CD14-positive monocyte (primary cell): Measurements from ENCODE around the gene SOCS1. TPM values are rescaled to one million over a fixed set of nuclear protein-coding genes. Genes with fewer than 3 reads are reported as not detected.

Experiments
- DNase-seq, 3 donors: peaks; one replicate each; pipeline ENCODE4 v3.0.0-alpha.2; 2011 to 2022
- H2AFZ ChIP-seq: 2 replicates; pipeline ENCODE4 v1.6.0; 2012; ENCODE audit warnings: mild to moderate bottlenecking, low read depth, low read length, inconsistent platforms; ENCODE audit not compliant: insufficient read depth, poor library complexity, severe bottlenecking
- H3K27ac ChIP-seq, 2 donors: 1 replicate in 1 of 2; 2 replicates in 1 of 2; pipeline ENCODE4 v1.5.1; 2012 to 2013; ENCODE audit warnings: low read length in 2 of 2, control low read depth in 1 of 2, inconsistent platforms in 1 of 2, low read depth in 1 of 2, mild to moderate bottlenecking in 1 of 2
- H3K27me3 ChIP-seq, 2 donors: one replicate each; pipeline versions ENCODE4 v1.6.0 to v1.6.1; 2011 to 2013; ENCODE audit warnings: low read length in 2 of 2; ENCODE audit not compliant: control insufficient read depth in 2 of 2, insufficient read depth in 2 of 2
- H3K36me3 ChIP-seq, 2 donors: replicated peaks in 1 of 2; 1 replicate in 1 of 2; 2 replicates in 1 of 2; pipeline versions ENCODE4 v1.5.1 to v1.6.1; 2012 to 2013; ENCODE audit warnings: low read length in 2 of 2, control low read depth in 1 of 2, inconsistent platforms in 1 of 2, mild to moderate bottlenecking in 1 of 2; ENCODE audit not compliant: insufficient read depth in 2 of 2, control insufficient read depth in 1 of 2
- H3K4me1 ChIP-seq, 2 donors: 1 replicate in 1 of 2; 2 replicates in 1 of 2; pipeline versions ENCODE4 v1.5.1 to v1.6.1; 2012 to 2013; ENCODE audit warnings: low read length in 2 of 2, control low read depth in 1 of 2, inconsistent platforms in 1 of 2, mild to moderate bottlenecking in 1 of 2, moderate library complexity in 1 of 2; ENCODE audit not compliant: insufficient read depth in 2 of 2, control insufficient read depth in 1 of 2
- H3K4me2 ChIP-seq: replicated peaks from 2 replicates; pipeline ENCODE3; 2012; ENCODE audit warnings: low read length, moderate library complexity, mild to moderate bottlenecking; ENCODE audit not compliant: poor library complexity, severe bottlenecking; ENCODE audit errors: extremely low read depth
- H3K4me3 ChIP-seq, 3 experiments: fragments of 200-600 bp in 1 of 3; sonication (generic) in 1 of 3; replicated peaks in 1 of 3; 1 replicate in 2 of 3; 2 replicates in 1 of 3; pipeline ENCODE4 v1.5.1; 2011 to 2013; ENCODE audit warnings: low read length in 3 of 3, mild to moderate bottlenecking in 3 of 3, control low read depth in 2 of 3, low read depth in 2 of 3, inconsistent platforms in 1 of 3, moderate library complexity in 1 of 3
- H3K79me2 ChIP-seq: 2 replicates; pipeline ENCODE4 v1.6.0; 2012; ENCODE audit warnings: mild to moderate bottlenecking, control low read depth, inconsistent platforms, low read length, moderate library complexity; ENCODE audit not compliant: insufficient read depth
- H3K9ac ChIP-seq: 2 replicates; pipeline ENCODE4 v1.6.0; 2017; ENCODE audit warnings: low read length, mild to moderate bottlenecking; ENCODE audit not compliant: insufficient read depth, poor library complexity, severe bottlenecking
- H3K9me3 ChIP-seq, 2 donors: replicated peaks in 1 of 2; 1 replicate in 1 of 2; 2 replicates in 1 of 2; pipeline versions ENCODE4 v1.5.1 to v1.6.1; 2012 to 2013; ENCODE audit warnings: low read length in 2 of 2, control low read depth in 1 of 2; ENCODE audit not compliant: control insufficient read depth in 1 of 2, insufficient read depth in 1 of 2
- H4K20me1 ChIP-seq: 2 replicates; pipeline ENCODE4 v1.6.0; 2012; ENCODE audit warnings: mild to moderate bottlenecking, low read length, control low read depth, moderate library complexity; ENCODE audit not compliant: insufficient read depth
- H3K27ac Mint-ChIP-seq, 7 donors: one replicate each; pipeline ENCODE4 v1.8.0; 2020; ENCODE audit warnings: mild to moderate bottlenecking in 7 of 7, mixed read lengths in 7 of 7, moderate library complexity in 6 of 7, inconsistent platforms in 2 of 7
- H3K27me3 Mint-ChIP-seq, 3 donors: one replicate each; pipeline ENCODE4 v1.8.0; 2021 to 2022; ENCODE audit warnings: low read depth in 3 of 3, mild to moderate bottlenecking in 3 of 3, mixed read lengths in 3 of 3, moderate library complexity in 3 of 3, inconsistent platforms in 1 of 3
- H3K36me3 Mint-ChIP-seq, 2 donors: one replicate each; pipeline ENCODE4 v1.8.0; 2020; ENCODE audit warnings: mixed read lengths in 2 of 2, inconsistent platforms in 1 of 2, mild to moderate bottlenecking in 1 of 2
- H3K4me1 Mint-ChIP-seq: one replicate; pipeline ENCODE4 v1.8.0; 2020; ENCODE audit warnings: mild to moderate bottlenecking, mixed read lengths
- H3K4me3 Mint-ChIP-seq, 2 donors: one replicate each; pipeline ENCODE4 v1.8.0; 2020; ENCODE audit warnings: mild to moderate bottlenecking in 2 of 2, mixed read lengths in 2 of 2, moderate library complexity in 1 of 2
- H3K9me3 Mint-ChIP-seq, 7 donors: one replicate each; pipeline ENCODE4 v1.8.0; 2020 to 2022; ENCODE audit warnings: mixed read lengths in 7 of 7, mild to moderate bottlenecking in 6 of 7, moderate library complexity in 6 of 7, inconsistent platforms in 2 of 7
- WGBS: methylation state at CpG from one replicate; pipeline ENCODE4 v1.1.5; 2013; ENCODE audit warnings: missing lambda C conversion rate; ENCODE audit not compliant: insufficient coverage; 5-methylcytosine and 5-hydroxymethylcytosine counted together
- intact Hi-C, 2 donors: fragments of 100-400 bp; cut with micrococcal nuclease; formaldehyde crosslinking; loops; one replicate each; pipeline versions ENCODE4 v1.15.0 to v1.15.1; 2023
- polyA plus RNA-seq, 3 donors: library from polyadenylated mRNA; depleted of rRNA in 1 of 3; unstranded in 2 of 3; stranded (reverse) in 1 of 3; fragments of 300-500 nt in 2 of 3; fragments of >200 nt in 1 of 3; fragmentation: Illumina TruSeq in 2 of 3; gene quantifications; 1 replicate in 2 of 3; 2 replicates in 1 of 3; pipeline ENCODE4 v1.2.3, GENCODE V29; 2012 to 2021
- TF ChIP-seq, protein P1 (sequence below): fragments of 200-600 bp; IDR thresholded peaks from one replicate; pipeline ENCODE4 v1.8.0; 2022; ENCODE audit warnings: antibody characterized with exemption, mild to moderate bottlenecking

The SOCS1 gene
- polyA plus RNA-seq, 3 donors, result 0.13 to 2.3 (median 0.35) TPM

DNA sequence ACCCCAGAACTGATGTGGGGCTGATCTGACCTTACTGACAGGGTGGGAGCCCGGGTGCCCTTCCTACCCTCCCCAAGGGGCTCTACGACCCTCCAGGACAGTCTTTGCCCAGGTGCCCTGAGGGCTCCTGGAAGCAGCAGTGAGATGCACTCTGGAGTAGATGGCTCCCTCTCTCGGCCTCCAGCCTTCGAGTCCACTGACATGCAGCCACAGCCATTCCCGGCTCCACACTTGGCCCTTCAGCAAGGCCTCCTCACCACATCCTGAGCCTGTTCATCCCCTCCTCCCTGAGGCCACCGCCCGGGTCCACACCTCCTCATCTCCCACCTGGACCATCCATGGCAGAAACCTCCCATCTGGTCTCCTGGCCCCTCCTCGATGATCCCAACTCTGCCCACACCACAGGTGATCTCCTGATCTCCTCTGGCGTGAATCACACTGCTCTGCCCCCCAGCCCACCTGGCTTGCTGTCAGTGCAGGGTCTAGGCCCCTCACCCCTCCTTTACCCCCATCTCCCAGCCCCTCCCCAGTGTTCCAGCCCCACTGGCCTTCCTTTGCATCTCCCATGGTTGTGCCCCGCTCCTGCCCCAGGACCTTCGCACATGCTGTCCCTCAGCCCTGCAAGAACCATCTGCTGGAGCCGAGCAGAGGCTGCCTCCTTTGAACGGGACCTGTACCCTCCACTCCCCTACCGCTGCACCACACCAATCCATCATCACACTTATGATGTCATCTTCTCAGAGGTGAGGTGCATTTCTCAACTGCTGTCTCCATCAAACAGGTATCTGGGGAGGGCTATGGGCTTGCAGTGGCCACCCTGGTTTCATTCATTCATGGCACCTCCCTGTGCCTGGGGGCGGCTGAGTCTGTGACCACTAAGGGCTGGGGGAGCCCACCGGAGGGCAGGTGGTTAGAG is 44.7 kb downstream of the SOCS1 start:
- 84% methylated on average over 14 of the region's 16 CpGs for WGBS
- no peak overlapping the region for H3K4me3 ChIP-seq
- no peaks in the 10 kb centered on the region for H3K27me3 ChIP-seq
- peak overlapping the region in 1 of 2 donors; percentile 18 for H3K4me3 Mint-ChIP-seq
- H3K9me3 Mint-ChIP-seq, result peaks cover 8 to 17% (median 15%) of the 10 kb centered on the region in 7 donors
- intact Hi-C loops, result no loop called here
- H3K36me3 Mint-ChIP-seq, result peaks cover 4 to 10% of the 10 kb centered on the region in 2 donors
- peak overlapping the region in 1 of 7 donors; percentile 70 for H3K27ac Mint-ChIP-seq
- no peak overlapping the region for H3K4me2 ChIP-seq
- TF ChIP-seq, protein P1, sequence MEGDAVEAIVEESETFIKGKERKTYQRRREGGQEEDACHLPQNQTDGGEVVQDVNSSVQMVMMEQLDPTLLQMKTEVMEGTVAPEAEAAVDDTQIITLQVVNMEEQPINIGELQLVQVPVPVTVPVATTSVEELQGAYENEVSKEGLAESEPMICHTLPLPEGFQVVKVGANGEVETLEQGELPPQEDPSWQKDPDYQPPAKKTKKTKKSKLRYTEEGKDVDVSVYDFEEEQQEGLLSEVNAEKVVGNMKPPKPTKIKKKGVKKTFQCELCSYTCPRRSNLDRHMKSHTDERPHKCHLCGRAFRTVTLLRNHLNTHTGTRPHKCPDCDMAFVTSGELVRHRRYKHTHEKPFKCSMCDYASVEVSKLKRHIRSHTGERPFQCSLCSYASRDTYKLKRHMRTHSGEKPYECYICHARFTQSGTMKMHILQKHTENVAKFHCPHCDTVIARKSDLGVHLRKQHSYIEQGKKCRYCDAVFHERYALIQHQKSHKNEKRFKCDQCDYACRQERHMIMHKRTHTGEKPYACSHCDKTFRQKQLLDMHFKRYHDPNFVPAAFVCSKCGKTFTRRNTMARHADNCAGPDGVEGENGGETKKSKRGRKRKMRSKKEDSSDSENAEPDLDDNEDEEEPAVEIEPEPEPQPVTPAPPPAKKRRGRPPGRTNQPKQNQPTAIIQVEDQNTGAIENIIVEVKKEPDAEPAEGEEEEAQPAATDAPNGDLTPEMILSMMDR, result no peak
- H3K9me3 ChIP-seq, result peaks cover 8 to 18% of the 10 kb centered on the region in 2 donors
- H3K79me2 ChIP-seq, result no peaks in the 10 kb centered on the region
- H3K27me3 Mint-ChIP-seq, result peaks cover 7 to 14% (median 9%) of the 10 kb centered on the region in 3 donors
- no peak for DNase-seq
- H3K4me1 Mint-ChIP-seq, result peaks cover 49% of the 10 kb centered on the region
- peaks cover 46 to 51% of the 10 kb centered on the region in 2 donors for H3K4me1 ChIP-seq
- H4K20me1 ChIP-seq, result no peaks in the 10 kb centered on the region
- no peaks in the 10 kb centered on the region for H3K36me3 ChIP-seq
- no peak overlapping the region for H3K9ac ChIP-seq
- H2AFZ ChIP-seq, result no peak overlapping the region
- H3K27ac ChIP-seq, result no peak overlapping the region

DNA sequence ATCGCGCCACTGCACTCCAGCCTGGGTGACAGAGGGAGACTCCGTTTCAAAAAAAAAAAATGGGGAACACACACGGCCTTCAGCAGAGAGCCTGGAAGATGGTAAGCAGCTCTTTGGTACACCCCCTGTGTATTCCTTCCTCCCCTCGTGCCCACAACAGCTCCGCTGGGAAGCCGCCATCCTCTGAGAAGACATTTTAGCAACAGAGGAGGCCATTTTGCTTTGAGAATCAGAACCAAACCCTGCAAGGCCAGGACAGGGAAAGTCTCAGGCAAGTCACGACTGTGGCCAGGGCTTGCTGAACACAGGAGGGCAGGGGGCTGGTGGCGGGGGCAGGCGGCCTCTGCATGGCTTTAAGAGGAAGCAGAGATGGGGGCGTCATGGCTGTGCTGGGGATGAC is 45.7 kb downstream of the SOCS1 start:
- Mint-ChIP-seq H3K27ac (peak overlapping the region in 1 of 7 donors; percentile 49), H3K4me3 (no peak overlapping the region), H3K27me3 (peaks cover 7 to 14% (median 9%) of the 10 kb centered on the region in 3 donors), H3K36me3 (peaks cover 3 to 4% of the 10 kb centered on the region in 2 donors), H3K4me1 (peaks cover 59% of the 10 kb centered on the region), H3K9me3 (peaks cover 5 to 11% (median 7%) of the 10 kb centered on the region in 7 donors)
- no peak overlapping the region for H3K9ac ChIP-seq
- peaks cover 56 to 61% of the 10 kb centered on the region in 2 donors for H3K4me1 ChIP-seq
- WGBS, result 58% methylated on average over 5 of the region's 11 CpGs
- H3K79me2 ChIP-seq, result no peaks in the 10 kb centered on the region
- no peak overlapping the region for H3K27ac ChIP-seq
- no peaks in the 10 kb centered on the region for H4K20me1 ChIP-seq
- intact Hi-C loops, result no loop called here
- no peak overlapping the region for H2AFZ ChIP-seq
- H3K4me2 ChIP-seq, result no peak overlapping the region
- no peaks in the 10 kb centered on the region for H3K27me3 ChIP-seq
- DNase-seq, result no peak
- no peak overlapping the region for H3K4me3 ChIP-seq
- peaks cover 0 to 8% of the 10 kb centered on the region in 2 donors for H3K9me3 ChIP-seq
- TF ChIP-seq, protein P1, result no peak
- no peaks in the 10 kb centered on the region for H3K36me3 ChIP-seq
